Endothelial cell of umbilical vein (primary cell): Measurements from ENCODE around the gene MAFF. TPM values are rescaled to one million over a fixed set of nuclear protein-coding genes. Genes with fewer than 3 reads are reported as not detected.

Experiments
- BruUV-seq: library from RNA; stranded (reverse); fragments of 400-500 nt; replicated peaks from 2 replicates; lab custom pipeline; 2021; lab: Mats Ljungman, UMichigan
- CTCF ChIA-PET: fragments of 300-600, 350-600 bp; sonication (Branson Sonifier 250); formaldehyde crosslinking; loops from one replicate; lab custom pipeline; 2021; ENCODE audit warnings: antibody characterized with exemption, inconsistent platforms; lab: Charles Lee
- POLR2A ChIA-PET: fragments of 300-600, 350-600 bp; sonication (Branson Sonifier 250); formaldehyde crosslinking; loops from one replicate; lab custom pipeline; 2021; ENCODE audit warnings: antibody characterized with exemption, inconsistent platforms; lab: Charles Lee
- DNase-seq: peaks from one replicate; pipeline ENCODE4 v3.0.0-alpha.2; 2011; ENCODE audit warnings: low read depth, low spot score
- FAIRE-seq: peaks from 2 replicates; lab custom pipeline; 2011; peaks lifted over from hg19 to GRCh38; lab: Jason Lieb, UNC
- H2AFZ ChIP-seq: 2 replicates; pipeline ENCODE4 v1.6.0; 2012; ENCODE audit warnings: low read depth, low read length, control low read depth, inconsistent platforms
- H3K27ac ChIP-seq: 2 replicates; pipeline ENCODE4 v1.5.1; 2011; ENCODE audit warnings: low read depth, mild to moderate bottlenecking, control low read depth, low read length, moderate library complexity; ENCODE audit not compliant: insufficient read depth
- H3K27me3 ChIP-seq, 2 experiments: 2 replicates each; pipeline versions ENCODE4 v1.6.0 to v1.6.1; 2011; ENCODE audit warnings: low read length in 2 of 2, mixed read lengths in 1 of 2; ENCODE audit not compliant: control insufficient read depth in 2 of 2, insufficient read depth in 2 of 2
- H3K36me3 ChIP-seq, 2 experiments: 2 replicates in 1 of 2; 3 replicates in 1 of 2; pipeline ENCODE4 v1.5.1; 2011; ENCODE audit warnings: low read length in 2 of 2, mild to moderate bottlenecking in 1 of 2, moderate library complexity in 1 of 2; ENCODE audit not compliant: control insufficient read depth in 2 of 2, insufficient read depth in 2 of 2; ENCODE audit errors: extremely low read depth in 1 of 2
- H3K4me1 ChIP-seq: 3 replicates; pipeline ENCODE4 v1.5.1; 2011; ENCODE audit warnings: mild to moderate bottlenecking, low read length; ENCODE audit not compliant: control insufficient read depth, insufficient read depth; ENCODE audit errors: extremely low read depth
- H3K4me2 ChIP-seq: 2 replicates; pipeline ENCODE4 v1.6.1; 2011; ENCODE audit warnings: low read length, control low read depth, mixed read lengths; ENCODE audit not compliant: insufficient read depth
- H3K4me3 ChIP-seq, 3 experiments: fragments of 200-600 bp in 1 of 3; sonication (generic), shearing (Covaris generic) in 1 of 3; replicated peaks in 1 of 3; 2 replicates each; pipeline ENCODE4 v1.5.1; 2011 to 2016; ENCODE audit warnings: control low read depth in 3 of 3, low read length in 3 of 3, mild to moderate bottlenecking in 2 of 3, inconsistent platforms in 1 of 3, low read depth in 1 of 3, moderate library complexity in 1 of 3; ENCODE audit not compliant: insufficient read depth in 1 of 3
- H3K79me2 ChIP-seq: 2 replicates; pipeline ENCODE4 v1.6.0; 2012; ENCODE audit warnings: low read length, inconsistent platforms; ENCODE audit not compliant: control insufficient read depth, insufficient read depth
- H3K9ac ChIP-seq: replicated peaks from 2 replicates; pipeline ENCODE3; 2011; ENCODE audit warnings: low read length, control low read depth; ENCODE audit not compliant: insufficient read depth; ENCODE audit errors: extremely low read depth
- H3K9me1 ChIP-seq: replicated peaks from 3 replicates; pipeline ENCODE4 v1.6.0; 2011; ENCODE audit warnings: mild to moderate bottlenecking, low read length; ENCODE audit not compliant: control insufficient read depth, insufficient read depth; ENCODE audit errors: extremely low read depth
- H3K9me3 ChIP-seq: replicated peaks from 2 replicates; pipeline ENCODE4 v1.5.1; 2012; ENCODE audit warnings: low read length, inconsistent platforms; ENCODE audit not compliant: control insufficient read depth, insufficient read depth
- H4K20me1 ChIP-seq: replicated peaks from 2 replicates; pipeline ENCODE3; 2011; ENCODE audit warnings: mild to moderate bottlenecking, low read length; ENCODE audit not compliant: control insufficient read depth, insufficient read depth; ENCODE audit errors: extremely low read depth
- EZH2 ChIP-seq: IDR thresholded peaks from 2 replicates; pipeline ENCODE4 v1.6.1; 2012; ENCODE audit warnings: borderline replicate concordance, low read depth, mild to moderate bottlenecking, moderate library complexity, low read length, inconsistent platforms; ENCODE audit not compliant: severe bottlenecking
- FOS ChIP-seq: IDR thresholded peaks from 2 replicates; pipeline ENCODE4 v1.6.1; 2011; ENCODE audit warnings: mild to moderate bottlenecking, low read length, moderate library complexity, borderline replicate concordance; ENCODE audit not compliant: insufficient read depth
- GATA2 ChIP-seq: IDR thresholded peaks from 2 replicates; pipeline ENCODE4 v1.7.0; 2011; ENCODE audit warnings: low read depth, mild to moderate bottlenecking, moderate library complexity, mixed read lengths, low read length; ENCODE audit not compliant: insufficient read length, insufficient read depth
- JUN ChIP-seq: IDR thresholded peaks from 2 replicates; pipeline ENCODE4 v1.6.1; 2011; ENCODE audit warnings: borderline replicate concordance, low read depth; ENCODE audit not compliant: insufficient read length, insufficient read depth
- MYC ChIP-seq: IDR thresholded peaks from one replicate; pipeline ENCODE4 v1.6.1; 2011; ENCODE audit warnings: mild to moderate bottlenecking, low read depth, low read length
- POLR2A ChIP-seq: IDR thresholded peaks from 2 replicates; pipeline ENCODE4 v1.6.1; 2012; ENCODE audit warnings: low read depth, mild to moderate bottlenecking, control low read depth, low read length
- POLR2AphosphoS5 ChIP-seq: IDR thresholded peaks from 2 replicates; pipeline ENCODE4 v1.6.1; 2012; ENCODE audit warnings: low read depth, mild to moderate bottlenecking, control low read depth, low read length, moderate library complexity; ENCODE audit not compliant: insufficient read depth
- dilution Hi-C: fragments of 300-500 bp; cut with MboI; formaldehyde crosslinking; loops from one replicate; pipeline ENCODE4 v1.15.0; 2019; ENCODE audit warnings: low sequenced_read_pairs; ENCODE audit not compliant: extremely low pct_ligation_motif_present
- intact Hi-C: fragments of 100-400 bp; cut with micrococcal nuclease; formaldehyde crosslinking; loops from one replicate; pipeline ENCODE4 v1.10.0; 2022
- polyA plus RNA-seq, 4 experiments: library from polyadenylated mRNA; depleted of rRNA in 3 of 4; stranded (reverse) in 3 of 4; unstranded in 1 of 4; fragments of >200 nt; gene quantifications; 2 replicates each; pipeline versions ENCODE4 v1.2.1 to v1.2.3, GENCODE V29; 2011 to 2012; ENCODE audit warnings: missing spikeins in 1 of 4
- total RNA-seq: library from RNA; stranded (reverse); gene quantifications from 2 replicates; pipeline ENCODE4 v1.2.3, GENCODE V29; 2021
- TF ChIP-seq, protein P1 (sequence below): IDR thresholded peaks from 2 replicates; pipeline ENCODE4 v1.6.1; 2011; ENCODE audit not compliant: insufficient read depth, insufficient read length
- TF ChIP-seq, protein P2 (sequence below), 2 donors: IDR thresholded peaks; 1 replicate in 1 of 2; 2 replicates in 1 of 2; pipeline ENCODE4 v1.5.1; 2011; ENCODE audit warnings: low read length in 2 of 2, mild to moderate bottlenecking in 2 of 2, moderate library complexity in 2 of 2, control low read depth in 1 of 2, inconsistent platforms in 1 of 2, low read depth in 1 of 2; ENCODE audit not compliant: insufficient read depth in 1 of 2; ENCODE audit errors: extremely low read depth in 1 of 2

Gene MAFF
- total and polyA plus RNA-seq, 2 donors (not counting 3 experiments of a cell fraction or from before 2014, with no cell fraction given), result 29.0 to 61.2 TPM

DNA sequence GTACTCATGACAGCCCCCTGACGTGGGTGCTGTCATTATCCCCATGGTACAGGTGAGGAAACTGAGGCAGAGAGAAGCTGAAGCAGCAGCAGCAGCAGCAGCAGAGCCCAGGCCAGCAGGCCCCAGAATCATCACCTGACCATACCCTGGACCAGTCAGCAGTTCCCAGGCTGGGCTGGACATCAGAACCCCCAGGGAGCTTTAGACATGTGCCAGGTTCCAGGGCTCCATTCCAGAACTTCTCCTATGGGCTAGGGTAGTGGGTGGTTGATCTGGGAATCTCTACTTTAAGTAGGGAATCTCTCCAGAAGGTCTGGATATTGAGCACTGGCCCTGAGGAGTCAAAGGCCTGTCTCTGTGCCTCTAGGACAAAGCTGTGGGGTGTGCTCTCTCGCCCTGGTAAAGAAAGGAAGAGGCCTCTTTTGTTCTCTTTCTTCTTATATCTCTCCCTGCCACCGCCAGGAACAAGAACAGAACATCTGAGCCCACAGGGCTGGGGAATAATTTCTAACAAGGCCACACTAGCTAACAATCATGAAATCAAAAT, 26.6 kb downstream of the MAFF start:
- ChIA-PET POLR2A (no interaction called here), CTCF (interaction anchor here (0.5 to 3.6 kb wide), 10 partner anchors 10 to 176 kb away, joined by 3 to 44 read pairs (median 6); partner anchors contain the start of gene MAFF)

More for the DNA sequence above, 26.6 kb downstream of the MAFF start:
- intact Hi-C loops (loop anchor here (1.0 to 2.0 kb wide), 3 partner anchors 10 to 56 kb away; no protein-coding TSS in a partner anchor), dilution Hi-C loops (no loop called here)
- Histone ChIP-seq H3K4me2 (peak overlapping the region; percentile 15), H4K20me1 (no peaks in the 10 kb centered on the region), H3K36me3 (peaks cover 4 to 34% of the 10 kb centered on the region in 2 experiments), H3K9me3 (no peaks in the 10 kb centered on the region), H3K9me1 (no peaks in the 10 kb centered on the region), H3K27me3 (no peaks in the 10 kb centered on the region), H3K79me2 (no peaks in the 10 kb centered on the region), H3K9ac (peak overlapping the region; percentile 74), H2AFZ (no peak overlapping the region), H3K4me1 (peaks cover 40% of the 10 kb centered on the region), H3K27ac (peak overlapping the region; percentile 98), H3K4me3 (no peak overlapping the region)
- TF ChIP-seq POLR2AphosphoS5, result no peak
- TF ChIP-seq POLR2A, result no peak
- TF ChIP-seq FOS, result no peak
- no peak for TF ChIP-seq JUN
- TF ChIP-seq EZH2, result no peak
- TF ChIP-seq, protein P1, sequence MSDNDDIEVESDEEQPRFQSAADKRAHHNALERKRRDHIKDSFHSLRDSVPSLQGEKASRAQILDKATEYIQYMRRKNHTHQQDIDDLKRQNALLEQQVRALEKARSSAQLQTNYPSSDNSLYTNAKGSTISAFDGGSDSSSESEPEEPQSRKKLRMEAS, result no peak
- TF ChIP-seq GATA2, result no peak
- no peak for TF ChIP-seq MYC
- TF ChIP-seq, protein P2, sequence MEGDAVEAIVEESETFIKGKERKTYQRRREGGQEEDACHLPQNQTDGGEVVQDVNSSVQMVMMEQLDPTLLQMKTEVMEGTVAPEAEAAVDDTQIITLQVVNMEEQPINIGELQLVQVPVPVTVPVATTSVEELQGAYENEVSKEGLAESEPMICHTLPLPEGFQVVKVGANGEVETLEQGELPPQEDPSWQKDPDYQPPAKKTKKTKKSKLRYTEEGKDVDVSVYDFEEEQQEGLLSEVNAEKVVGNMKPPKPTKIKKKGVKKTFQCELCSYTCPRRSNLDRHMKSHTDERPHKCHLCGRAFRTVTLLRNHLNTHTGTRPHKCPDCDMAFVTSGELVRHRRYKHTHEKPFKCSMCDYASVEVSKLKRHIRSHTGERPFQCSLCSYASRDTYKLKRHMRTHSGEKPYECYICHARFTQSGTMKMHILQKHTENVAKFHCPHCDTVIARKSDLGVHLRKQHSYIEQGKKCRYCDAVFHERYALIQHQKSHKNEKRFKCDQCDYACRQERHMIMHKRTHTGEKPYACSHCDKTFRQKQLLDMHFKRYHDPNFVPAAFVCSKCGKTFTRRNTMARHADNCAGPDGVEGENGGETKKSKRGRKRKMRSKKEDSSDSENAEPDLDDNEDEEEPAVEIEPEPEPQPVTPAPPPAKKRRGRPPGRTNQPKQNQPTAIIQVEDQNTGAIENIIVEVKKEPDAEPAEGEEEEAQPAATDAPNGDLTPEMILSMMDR (IDR thresholded peaks at IDR 0.05; ENCODE audit: extremely low read depth in 1 of 2, insufficient read depth in 1 of 2, low read depth in 1 of 2, low read length in 2 of 2), result no peak
- DNase-seq, result no peak
- no peak for FAIRE-seq
- TSS peak; percentile 81 for BruUV-seq
